ENCODE data around the gene PTTG2.

- no peak for TF ChIP-seq POLR2A (IDR thresholded peaks at IDR 0.05)
- TF ChIP-seq, protein P1, sequence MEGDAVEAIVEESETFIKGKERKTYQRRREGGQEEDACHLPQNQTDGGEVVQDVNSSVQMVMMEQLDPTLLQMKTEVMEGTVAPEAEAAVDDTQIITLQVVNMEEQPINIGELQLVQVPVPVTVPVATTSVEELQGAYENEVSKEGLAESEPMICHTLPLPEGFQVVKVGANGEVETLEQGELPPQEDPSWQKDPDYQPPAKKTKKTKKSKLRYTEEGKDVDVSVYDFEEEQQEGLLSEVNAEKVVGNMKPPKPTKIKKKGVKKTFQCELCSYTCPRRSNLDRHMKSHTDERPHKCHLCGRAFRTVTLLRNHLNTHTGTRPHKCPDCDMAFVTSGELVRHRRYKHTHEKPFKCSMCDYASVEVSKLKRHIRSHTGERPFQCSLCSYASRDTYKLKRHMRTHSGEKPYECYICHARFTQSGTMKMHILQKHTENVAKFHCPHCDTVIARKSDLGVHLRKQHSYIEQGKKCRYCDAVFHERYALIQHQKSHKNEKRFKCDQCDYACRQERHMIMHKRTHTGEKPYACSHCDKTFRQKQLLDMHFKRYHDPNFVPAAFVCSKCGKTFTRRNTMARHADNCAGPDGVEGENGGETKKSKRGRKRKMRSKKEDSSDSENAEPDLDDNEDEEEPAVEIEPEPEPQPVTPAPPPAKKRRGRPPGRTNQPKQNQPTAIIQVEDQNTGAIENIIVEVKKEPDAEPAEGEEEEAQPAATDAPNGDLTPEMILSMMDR (IDR thresholded peaks at IDR 0.05): no peak
Measured at GRCh38 chr4:37948542-37948941, 11.7 kb upstream of the PTTG2 start.
